Spleen (tissue), 11 donors: ENCODE data around the gene SMCHD1. TPM values are rescaled to one million over a fixed set of nuclear protein-coding genes. Genes with fewer than 3 reads are reported as not detected.
A peak's percentile ranks its signal among the peaks of the same experiment; 100 is the strongest.

Experiments used
- DNase-seq: peaks from one replicate; pipeline ENCODE4 v3.0.0-alpha.2; 2020
- H3K27ac ChIP-seq, 8 donors: fragments of 200-600 bp; sonication (generic) in 7 of 8; 1 replicate in 4 of 8; 2 replicates in 4 of 8; pipeline versions ENCODE4 v1.5.0 to v1.8.0; 2016 to 2021; ENCODE audit warnings: inconsistent platforms in 4 of 8, mild to moderate bottlenecking in 4 of 8, moderate library complexity in 1 of 8
- H3K27me3 ChIP-seq, 7 donors: fragments of 200-600 bp; sonication (generic) in 6 of 7; replicated peaks in 1 of 7; 1 replicate in 4 of 7; 2 replicates in 3 of 7; pipeline versions ENCODE4 v1.5.0 to v1.8.0; 2016 to 2021; ENCODE audit warnings: inconsistent platforms in 3 of 7, mild to moderate bottlenecking in 1 of 7
- H3K36me3 ChIP-seq, 6 donors: fragments of 200-600 bp; sonication (generic) in 5 of 6; 1 replicate in 4 of 6; 2 replicates in 2 of 6; pipeline versions ENCODE4 v1.5.0 to v1.8.0; 2016 to 2021; ENCODE audit warnings: inconsistent platforms in 2 of 6
- H3K4me1 ChIP-seq, 6 donors: fragments of 200-600 bp; sonication (generic) in 5 of 6; 1 replicate in 3 of 6; 2 replicates in 3 of 6; pipeline versions ENCODE4 v1.5.0 to v1.8.0; 2016 to 2021; ENCODE audit warnings: inconsistent platforms in 3 of 6
- H3K4me3 ChIP-seq, 8 donors: fragments of 200-600 bp; sonication (generic) in 7 of 8; 1 replicate in 4 of 8; 2 replicates in 4 of 8; pipeline versions ENCODE4 v1.5.0 to v1.8.0; 2016 to 2021; ENCODE audit warnings: inconsistent platforms in 4 of 8, mild to moderate bottlenecking in 4 of 8, moderate library complexity in 2 of 8
- H3K9me3 ChIP-seq, 8 donors: fragments of 200-600 bp; sonication (generic) in 7 of 8; 1 replicate in 4 of 8; 2 replicates in 4 of 8; pipeline versions ENCODE4 v1.5.0 to v1.8.0; 2016 to 2021; ENCODE audit warnings: inconsistent platforms in 4 of 8
- POLR2A ChIP-seq, 3 donors: fragments of 450-650 bp; IDR thresholded peaks; one replicate each; pipeline ENCODE4 v1.5.1; 2017; ENCODE audit warnings: antibody characterized with exemption in 3 of 3, mild to moderate bottlenecking in 1 of 3
- POLR2AphosphoS5 ChIP-seq, 3 donors: sonication (generic); formaldehyde crosslinking; IDR thresholded peaks; one replicate each; pipeline ENCODE4 v1.5.1; 2017; ENCODE audit warnings: antibody characterized with exemption in 3 of 3
- WGBS, 5 donors: extraction: QIAGEN DNeasy Blood & Tissue Kit in 3 of 5; methylation state at CpG; one replicate each; pipeline versions ENCODE4 v1.1.5 to v1.1.7; 2013 to 2018; 5-methylcytosine and 5-hydroxymethylcytosine counted together
- intact Hi-C: fragments of 100-400 bp; cut with DNase I; formaldehyde crosslinking; loops from one replicate; pipeline ENCODE4 v1.15.0; 2023; ENCODE audit warnings: low total_unique reads
- polyA plus RNA-seq, 3 donors: library from polyadenylated mRNA; stranded (reverse); fragments of 200-250 nt; gene quantifications; one replicate each; pipeline ENCODE4 v1.2.1, GENCODE V29; 2013
- total RNA-seq, 7 donors: library from RNA; depleted of rRNA in 3 of 7; stranded (reverse); fragments of >200 nt in 3 of 7; fragmentation: NEBNext Ultra II Directional in 4 of 7; extraction: Animal tissue kit (Norgen Biotek cat#: 25700) in 4 of 7; gene quantifications; one replicate each; pipeline versions ENCODE4 v1.1.0 to v1.2.1, GENCODE V29; 2016 to 2021
- TF ChIP-seq, protein P1 (sequence below), 11 experiments: fragments of 200-600 bp in 7 of 11; fragments of 450-650 bp in 4 of 11; sonication (generic) in 4 of 11; IDR thresholded peaks in 8 of 11; conservative IDR thresholded peaks in 3 of 11; 1 replicate in 7 of 11; 2 replicates in 4 of 11; pipeline versions ENCODE4 v1.4.0 to v1.8.0; 2016 to 2021; ENCODE audit warnings: antibody characterized with exemption in 11 of 11, inconsistent platforms in 4 of 11, mild to moderate bottlenecking in 1 of 11
- donor health status: healthy with polysubstance abuse.
- donor health status: DM: no; HTN: no; CAD: no; lungs with moderate emphysema.
- donor health status: DM: no; HTN: no; CAD: no.
- donor health status: Bipolar disorder and iron deficiency.
- donor health status: healthy.
- donor health status: DM: no; HTN: no; CAD: no.
- donor health status: DM: yes; HTN: yes; CAD: no.

Gene SMCHD1
- total and polyA plus RNA-seq, 10 donors, result 14.7 to 361 (median 148) TPM

GRCh38 chr18:2847317-2848246 is 192.1 kb downstream of the SMCHD1 start:
- intact Hi-C loops, result no loop called here
- DNase-seq, result peak; percentile 86
- peaks cover 0 to 70% (median 31%) of the 10 kb centered on the region in 7 donors for H3K27me3 ChIP-seq
- H3K27ac ChIP-seq, result peak overlapping the region in 7 of 8 donors; percentile 38 to 87 (median 76)
- WGBS, 5 donors, result 1 to 2% (median 1%) methylated on average over 55 to 80 of the region's 80 CpGs
- no peaks in the 10 kb centered on the region for H3K9me3 ChIP-seq
- TF ChIP-seq POLR2AphosphoS5 (IDR thresholded peaks at IDR 0.05), result peak in 1 of 3 donors; percentile 46
- TF ChIP-seq, protein P1, sequence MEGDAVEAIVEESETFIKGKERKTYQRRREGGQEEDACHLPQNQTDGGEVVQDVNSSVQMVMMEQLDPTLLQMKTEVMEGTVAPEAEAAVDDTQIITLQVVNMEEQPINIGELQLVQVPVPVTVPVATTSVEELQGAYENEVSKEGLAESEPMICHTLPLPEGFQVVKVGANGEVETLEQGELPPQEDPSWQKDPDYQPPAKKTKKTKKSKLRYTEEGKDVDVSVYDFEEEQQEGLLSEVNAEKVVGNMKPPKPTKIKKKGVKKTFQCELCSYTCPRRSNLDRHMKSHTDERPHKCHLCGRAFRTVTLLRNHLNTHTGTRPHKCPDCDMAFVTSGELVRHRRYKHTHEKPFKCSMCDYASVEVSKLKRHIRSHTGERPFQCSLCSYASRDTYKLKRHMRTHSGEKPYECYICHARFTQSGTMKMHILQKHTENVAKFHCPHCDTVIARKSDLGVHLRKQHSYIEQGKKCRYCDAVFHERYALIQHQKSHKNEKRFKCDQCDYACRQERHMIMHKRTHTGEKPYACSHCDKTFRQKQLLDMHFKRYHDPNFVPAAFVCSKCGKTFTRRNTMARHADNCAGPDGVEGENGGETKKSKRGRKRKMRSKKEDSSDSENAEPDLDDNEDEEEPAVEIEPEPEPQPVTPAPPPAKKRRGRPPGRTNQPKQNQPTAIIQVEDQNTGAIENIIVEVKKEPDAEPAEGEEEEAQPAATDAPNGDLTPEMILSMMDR (IDR thresholded peaks at IDR 0.05 in 8 of 11, conservative IDR thresholded peaks at IDR 0.05 in 3 of 11), result peak in 1 of 11 experiments; percentile 6
- TF ChIP-seq POLR2A (IDR thresholded peaks at IDR 0.05), result no peak
- H3K4me1 ChIP-seq, result peaks cover 21 to 56% (median 34%) of the 10 kb centered on the region in 6 donors
- H3K36me3 ChIP-seq, result peaks cover 0 to 6% (median 0%) of the 10 kb centered on the region in 6 donors
- H3K4me3 ChIP-seq, result peak overlapping the region; percentile 48 to 78 (median 64)

DNA sequence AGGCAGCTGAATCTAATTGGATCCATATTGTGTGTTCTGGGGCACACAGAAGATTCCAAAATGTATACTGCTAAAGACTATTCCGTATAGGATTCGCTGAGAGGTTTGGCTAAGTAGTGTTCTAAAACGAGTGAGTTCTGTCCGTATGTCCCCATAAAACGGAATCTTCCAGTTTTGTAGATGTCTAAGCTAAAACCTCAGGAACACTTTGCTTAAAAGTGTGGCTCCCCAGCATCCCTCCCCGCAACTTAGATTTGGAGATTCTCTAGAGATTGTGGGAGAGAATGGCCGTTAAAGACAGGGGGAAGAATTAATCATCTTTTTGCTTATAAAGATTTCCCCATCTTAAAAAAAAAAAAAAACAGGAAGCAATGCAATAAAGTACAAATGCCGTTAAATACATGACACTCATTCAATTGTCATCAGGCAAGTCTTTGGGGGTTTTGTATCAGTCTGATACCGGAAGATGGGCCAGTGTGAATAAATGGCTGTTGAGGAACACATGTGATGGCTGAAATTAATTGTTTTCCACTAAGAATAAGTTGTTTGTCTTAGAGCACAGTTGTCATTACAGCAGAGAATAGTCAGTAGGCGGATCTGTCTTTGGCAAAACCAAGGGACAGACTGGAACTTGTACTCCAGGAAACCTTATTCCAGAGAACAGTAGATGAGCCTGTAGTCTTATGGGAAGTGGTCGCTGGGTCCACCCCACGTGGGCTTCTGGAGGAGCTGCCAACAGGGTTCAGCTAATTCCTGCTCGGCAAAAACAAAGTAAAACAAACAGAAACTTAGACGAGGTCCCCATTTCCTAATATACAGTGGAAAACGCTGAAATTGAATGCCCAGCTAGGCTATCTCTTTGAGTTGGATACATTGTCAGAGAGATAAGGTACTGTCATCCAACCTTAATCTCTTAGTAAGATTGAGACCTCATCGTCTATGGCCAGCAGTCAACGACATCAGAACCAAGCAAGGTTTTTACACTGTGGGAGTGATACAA is 193.0 kb downstream of the SMCHD1 start:
- Histone ChIP-seq H3K27ac (peak overlapping the region in 4 of 8 donors; percentile 76 to 87 (median 82)), H3K9me3 (no peaks in the 10 kb centered on the region), H3K4me1 (peaks cover 21 to 52% (median 34%) of the 10 kb centered on the region in 6 donors), H3K36me3 (peaks cover 0 to 16% (median 0%) of the 10 kb centered on the region in 6 donors), H3K27me3 (peaks cover 0 to 72% (median 31%) of the 10 kb centered on the region in 7 donors), H3K4me3 (peak overlapping the region; percentile 48 to 78 (median 64))
- intact Hi-C loops, result no loop called here
- no peak for TF ChIP-seq POLR2A (IDR thresholded peaks at IDR 0.05)
- TF ChIP-seq, protein P1 (IDR thresholded peaks at IDR 0.05 in 8 of 11, conservative IDR thresholded peaks at IDR 0.05 in 3 of 11), result no peak
- no peak for TF ChIP-seq POLR2AphosphoS5 (IDR thresholded peaks at IDR 0.05)
- DNase-seq, result no peak
- WGBS, 5 donors, result 19 to 32% (median 28%) methylated on average over 17 of the region's 17 CpGs

- TF ChIP-seq, protein P1 (IDR thresholded peaks at IDR 0.05 in 8 of 11, conservative IDR thresholded peaks at IDR 0.05 in 3 of 11), result no peak
- TF ChIP-seq POLR2AphosphoS5 (IDR thresholded peaks at IDR 0.05), result no peak
- TF ChIP-seq POLR2A (IDR thresholded peaks at IDR 0.05), result no peak
- DNase-seq, result no peak
- WGBS, 5 donors, result 88 to 99% (median 98%) methylated on average over 2 of the region's 2 CpGs
Measured at GRCh38 chr18:2850816-2851215, 195.3 kb downstream of the SMCHD1 start.

More at GRCh38 chr18:2850816-2851215, 195.3 kb downstream of the SMCHD1 start:
- H3K9me3 ChIP-seq, result no peaks in the 10 kb centered on the region
- peaks cover 0 to 34% (median 0%) of the 10 kb centered on the region in 6 donors for H3K36me3 ChIP-seq
- H3K27me3 ChIP-seq, result peaks cover 0 to 69% (median 31%) of the 10 kb centered on the region in 7 donors
- peaks cover 21 to 50% (median 30%) of the 10 kb centered on the region in 6 donors for H3K4me1 ChIP-seq
- no peak overlapping the region for H3K4me3 ChIP-seq
- intact Hi-C loops, result no loop called here
- H3K27ac ChIP-seq, result no peak overlapping the region
